Keratinocyte (primary cell): ENCODE results near the gene COMMD9. TPM values are rescaled to one million over a fixed set of nuclear protein-coding genes. Genes with fewer than 3 reads are reported as not detected.

Experiments
- DNase-seq: peaks from one replicate; pipeline ENCODE4 v3.0.0-alpha.2; 2011; ENCODE audit warnings: low read depth, missing footprints, low spot score
- FAIRE-seq: peaks from 2 replicates; lab custom pipeline; 2011; peaks lifted over from hg19 to GRCh38; lab: Jason Lieb, UNC
- H2AFZ ChIP-seq: 2 replicates; pipeline ENCODE4 v1.6.0; 2012; ENCODE audit warnings: low read length, control low read depth, inconsistent platforms; ENCODE audit not compliant: control insufficient read depth
- H3K27ac ChIP-seq: 2 replicates; pipeline ENCODE4 v1.5.1; 2011; ENCODE audit warnings: low read length; ENCODE audit not compliant: control insufficient read depth, insufficient read depth
- H3K27me3 ChIP-seq: 3 replicates; pipeline ENCODE4 v1.6.0; 2011; ENCODE audit warnings: low read length; ENCODE audit not compliant: control insufficient read depth, insufficient read depth; ENCODE audit errors: extremely low read depth
- H3K36me3 ChIP-seq, 2 experiments: 2 replicates in 1 of 2; 3 replicates in 1 of 2; pipeline ENCODE4 v1.5.1; 2011; ENCODE audit warnings: low read length in 2 of 2, mild to moderate bottlenecking in 1 of 2; ENCODE audit not compliant: control insufficient read depth in 2 of 2, insufficient read depth in 2 of 2; ENCODE audit errors: extremely low read depth in 1 of 2
- H3K4me1 ChIP-seq: 3 replicates; pipeline ENCODE4 v1.5.1; 2011; ENCODE audit warnings: low read length; ENCODE audit not compliant: control insufficient read depth, insufficient read depth; ENCODE audit errors: extremely low read depth
- H3K4me2 ChIP-seq: 3 replicates; pipeline ENCODE4 v1.6.0; 2011; ENCODE audit warnings: low read depth, low read length; ENCODE audit not compliant: control insufficient read depth, insufficient read depth; ENCODE audit errors: extremely low read depth
- H3K4me3 ChIP-seq, 3 experiments: fragments of 200-600 bp in 1 of 3; sonication (generic) in 1 of 3; 2 replicates in 2 of 3; 3 replicates in 1 of 3; pipeline ENCODE4 v1.5.1; 2011 to 2016; ENCODE audit warnings: low read length in 3 of 3, mild to moderate bottlenecking in 3 of 3, control low read depth in 2 of 3, inconsistent platforms in 1 of 3, low read depth in 1 of 3, mixed read lengths in 1 of 3, mixed run types in 1 of 3, moderate library complexity in 1 of 3; ENCODE audit not compliant: control insufficient read depth in 2 of 3, insufficient read depth in 2 of 3; ENCODE audit errors: extremely low read depth in 1 of 3
- H3K79me2 ChIP-seq: 2 replicates; pipeline ENCODE4 v1.6.0; 2012; ENCODE audit warnings: low read length; ENCODE audit not compliant: control insufficient read depth, insufficient read depth
- H3K9ac ChIP-seq: 3 replicates; pipeline ENCODE4 v1.6.0; 2011; ENCODE audit warnings: low read length; ENCODE audit not compliant: control insufficient read depth, insufficient read depth; ENCODE audit errors: extremely low read depth
- H3K9me1 ChIP-seq: 3 replicates; pipeline ENCODE4 v1.6.0; 2011; ENCODE audit warnings: low read length; ENCODE audit not compliant: control insufficient read depth, insufficient read depth; ENCODE audit errors: extremely low read depth
- H3K9me3 ChIP-seq: 2 replicates; pipeline ENCODE4 v1.5.1; 2012; ENCODE audit warnings: low read depth, low read length; ENCODE audit not compliant: control insufficient read depth
- H4K20me1 ChIP-seq: 3 replicates; pipeline ENCODE4 v1.6.0; 2011; ENCODE audit warnings: low read length; ENCODE audit not compliant: control insufficient read depth, insufficient read depth; ENCODE audit errors: extremely low read depth
- CTCF ChIP-seq, 3 experiments: IDR thresholded peaks in 1 of 3; conservative IDR thresholded peaks in 1 of 3; optimal IDR thresholded peaks in 1 of 3; 2 replicates in 2 of 3; 3 replicates in 1 of 3; pipeline versions ENCODE3 to v1.5.1; 2011; ENCODE audit warnings: low read length in 3 of 3, mild to moderate bottlenecking in 3 of 3, moderate library complexity in 2 of 3, control low read depth in 1 of 3, inconsistent platforms in 1 of 3; ENCODE audit not compliant: insufficient read depth in 2 of 3; ENCODE audit errors: extremely low read depth in 1 of 3
- EZH2 ChIP-seq: IDR thresholded peaks from one replicate; pipeline ENCODE4 v1.6.1; 2012; ENCODE audit warnings: inconsistent platforms, mild to moderate bottlenecking, low read length, moderate library complexity
- dilution Hi-C: fragments of 300-500 bp; cut with MboI; formaldehyde crosslinking; loops from one replicate; pipeline ENCODE4 v1.7.0; 2020; ENCODE audit warnings: low sequenced_read_pairs; ENCODE audit not compliant: extremely low pct_ligation_motif_present
- polyA plus RNA-seq, 5 experiments: library from polyadenylated mRNA; depleted of rRNA in 3 of 5; stranded (reverse) in 3 of 5; stranded (forward) in 1 of 5; unstranded in 1 of 5; fragments of >200 nt; gene quantifications; 1 replicate in 1 of 5; 2 replicates in 3 of 5; 3 replicates in 1 of 5; pipeline versions ENCODE4 v1.2.1 to v1.2.3, GENCODE V29; 2011 to 2012; ENCODE audit warnings: missing spikeins in 2 of 5, low read depth in 1 of 5, low replicate concordance in 1 of 5

Gene COMMD9
- polyA plus RNA-seq, 1 donor (not counting 4 experiments of a cell fraction or from before 2014, with no cell fraction given) = 52.6 TPM

- no peaks in the 10 kb centered on the region for H3K36me3 ChIP-seq
- DNase-seq (no peak), FAIRE-seq (no peak)
- H3K4me2 ChIP-seq = no peak overlapping the region
- H2AFZ ChIP-seq = no peak overlapping the region
- no peaks in the 10 kb centered on the region for H4K20me1 ChIP-seq
- no peak overlapping the region for H3K27ac ChIP-seq
- H3K9me1 ChIP-seq = no peaks in the 10 kb centered on the region
- H3K9ac ChIP-seq = no peak overlapping the region
- H3K27me3 ChIP-seq = no peaks in the 10 kb centered on the region
- H3K9me3 ChIP-seq = peaks cover 2% of the 10 kb centered on the region
- H3K4me1 ChIP-seq = peaks cover 39% of the 10 kb centered on the region
- dilution Hi-C loops = no loop called here
- no peaks in the 10 kb centered on the region for H3K79me2 ChIP-seq
- H3K4me3 ChIP-seq = no peak overlapping the region
- TF ChIP-seq CTCF (optimal IDR thresholded peaks at IDR 0.05 in 1 of 3, IDR thresholded peaks at IDR 0.05 in 1 of 3, conservative IDR thresholded peaks at IDR 0.05 in 1 of 3; ENCODE audit: extremely low read depth in 1 of 3, insufficient read depth in 2 of 3, low read length in 3 of 3) (no peak), EZH2 (no peak)
These were observed 37.4 kb downstream of the COMMD9 start for GRCh38 chr11:36251823-36252222.

- Histone ChIP-seq H3K4me1 (peaks cover 26% of the 10 kb centered on the region), H3K4me2 (peak overlapping the region; percentile 30), H3K36me3 (no peaks in the 10 kb centered on the region), H3K27me3 (no peaks in the 10 kb centered on the region), H2AFZ (no peak overlapping the region), H3K27ac (no peak overlapping the region), H3K4me3 (no peak overlapping the region), H4K20me1 (no peaks in the 10 kb centered on the region), H3K9ac (no peak overlapping the region), H3K9me3 (no peaks in the 10 kb centered on the region), H3K9me1 (no peaks in the 10 kb centered on the region), H3K79me2 (no peaks in the 10 kb centered on the region)
- peak; percentile 95 for FAIRE-seq
- DNase-seq = no peak
- no peak for TF ChIP-seq EZH2
- dilution Hi-C loops = no loop called here
These were observed 40.0 kb downstream of the COMMD9 start for GRCh38 chr11:36249246-36249645.

DNA sequence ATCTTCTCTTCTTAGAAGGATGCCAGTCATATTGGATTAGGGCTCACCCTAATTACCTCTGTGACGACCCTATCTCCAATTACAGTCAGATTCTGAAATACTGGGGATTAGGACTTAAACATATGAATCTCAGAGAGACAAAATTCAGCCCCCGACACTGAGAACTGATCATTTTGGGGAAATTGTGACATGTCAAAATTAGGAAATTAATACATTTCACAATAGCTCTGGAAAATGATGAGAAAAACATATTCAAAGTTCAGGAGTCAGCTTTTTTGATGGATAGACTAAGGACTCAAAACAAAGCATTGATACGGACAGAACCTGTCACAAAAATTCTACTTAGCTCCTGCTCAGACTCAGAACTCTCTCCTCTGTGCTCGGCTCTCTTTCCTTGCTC lies 40.8 kb downstream of the COMMD9 start:
- no peak overlapping the region for H3K9ac ChIP-seq
- dilution Hi-C loops = no loop called here
- H2AFZ ChIP-seq = no peak overlapping the region
- TF ChIP-seq CTCF (optimal IDR thresholded peaks at IDR 0.05 in 1 of 3, IDR thresholded peaks at IDR 0.05 in 1 of 3, conservative IDR thresholded peaks at IDR 0.05 in 1 of 3; ENCODE audit: extremely low read depth in 1 of 3, insufficient read depth in 2 of 3, low read length in 3 of 3) = no peak
- H3K36me3 ChIP-seq = no peaks in the 10 kb centered on the region
- no peaks in the 10 kb centered on the region for H4K20me1 ChIP-seq
- no peaks in the 10 kb centered on the region for H3K79me2 ChIP-seq
- no peak for DNase-seq
- no peak for FAIRE-seq
- H3K27me3 ChIP-seq = no peaks in the 10 kb centered on the region
- H3K4me3 ChIP-seq = no peak overlapping the region
- H3K4me2 ChIP-seq = peak overlapping the region; percentile 30
- no peaks in the 10 kb centered on the region for H3K9me1 ChIP-seq
- H3K9me3 ChIP-seq = no peaks in the 10 kb centered on the region
- H3K4me1 ChIP-seq = peaks cover 22% of the 10 kb centered on the region
- H3K27ac ChIP-seq = no peak overlapping the region
